GM12878 (cell line): ENCODE data around the gene PHOX2A. TPM values are rescaled to one million over a fixed set of nuclear protein-coding genes. Genes with fewer than 3 reads are reported as not detected.

Source experiments
- ATAC-seq: fragments of 200-7000 bp; cut with Tn5 transposase; 3 replicates; pipeline ENCODE4 v1.9.1; 2020; ENCODE audit warnings: mild to moderate bottlenecking, moderate library complexity
- BruUV-seq: library from RNA; stranded (reverse); fragments of 400-500 nt; replicated peaks from 2 replicates; lab custom pipeline; 2021; lab: Mats Ljungman, UMichigan
- CTCF ChIA-PET: fragments of 300-600 bp; sonication (Branson Sonifier 250); formaldehyde crosslinking; extraction: SDS; loops from one replicate; lab custom pipeline; 2021; ENCODE audit warnings: inconsistent platforms; lab: Yijun Ruan, JAX
- POLR2A ChIA-PET: fragments of 350-600 bp; formaldehyde crosslinking; extraction: SDS; loops from one replicate; lab custom pipeline; 2021; ENCODE audit warnings: inconsistent platforms; lab: Charles Lee
- RAD21 ChIA-PET: fragments of 300-600 bp; sonication (Branson Sonifier 250); formaldehyde crosslinking; loops from one replicate; lab custom pipeline; 2023; ENCODE audit warnings: antibody characterized with exemption; ENCODE audit not compliant: unreplicated experiment; lab: Charles Lee
- SMC1A ChIA-PET: fragments of 300-600 bp; sonication (Branson Sonifier 250); formaldehyde crosslinking; loops from one replicate; lab custom pipeline; 2023; ENCODE audit not compliant: unreplicated experiment, uncharacterized antibody; lab: Charles Lee
- DNase-seq: peaks from one replicate; pipeline ENCODE4 v3.0.0-alpha.2; 2011; ENCODE audit warnings: low read depth, low spot score
- FAIRE-seq: peaks from 3 replicates; lab custom pipeline; 2011; peaks lifted over from hg19 to GRCh38; lab: Jason Lieb, UNC
- H2AFZ ChIP-seq: 2 replicates; pipeline ENCODE4 v1.6.0; 2011; ENCODE audit warnings: low read depth, low read length, control low read depth; ENCODE audit not compliant: control insufficient read depth
- H3K27ac ChIP-seq: 2 replicates; pipeline ENCODE4 v1.5.1; 2011; ENCODE audit warnings: control low read depth; ENCODE audit not compliant: control insufficient read depth, insufficient read depth
- H3K27me3 ChIP-seq, 2 experiments: replicated peaks in 1 of 2; 2 replicates each; pipeline versions ENCODE4 v1.6.0 to v1.6.1; 2011; ENCODE audit warnings: low read length in 1 of 2; ENCODE audit not compliant: control insufficient read depth in 2 of 2, insufficient read depth in 2 of 2
- H3K36me3 ChIP-seq, 2 experiments: 2 replicates each; pipeline ENCODE4 v1.5.1; 2011; ENCODE audit warnings: low read length in 1 of 2; ENCODE audit not compliant: control insufficient read depth in 2 of 2, insufficient read depth in 2 of 2
- H3K4me1 ChIP-seq: 2 replicates; pipeline ENCODE4 v1.6.1; 2011; ENCODE audit warnings: mild to moderate bottlenecking, low read length, moderate library complexity, mixed read lengths; ENCODE audit not compliant: control insufficient read depth, insufficient read depth
- H3K4me2 ChIP-seq: 2 replicates; pipeline ENCODE4 v1.6.0; 2011; ENCODE audit warnings: control low read depth; ENCODE audit not compliant: control insufficient read depth, insufficient read depth
- H3K4me3 ChIP-seq: fragments of 200-600 bp; sonication (generic); 2 replicates; pipeline ENCODE4 v1.5.1; 2016
- H3K79me2 ChIP-seq: 2 replicates; pipeline ENCODE4 v1.6.0; 2011; ENCODE audit warnings: low read length; ENCODE audit not compliant: control insufficient read depth, insufficient read depth
- H3K9ac ChIP-seq: 2 replicates; pipeline ENCODE4 v1.8.0; 2011; ENCODE audit warnings: low read length, control low read depth, mixed read lengths; ENCODE audit not compliant: control insufficient read depth, insufficient read depth
- H3K9me3 ChIP-seq: replicated peaks from 3 replicates; pipeline ENCODE4 v1.5.1; 2011; ENCODE audit warnings: mild to moderate bottlenecking, low read length; ENCODE audit not compliant: control insufficient read depth, insufficient read depth
- H4K20me1 ChIP-seq: 2 replicates; pipeline ENCODE4 v1.6.0; 2011; ENCODE audit not compliant: control insufficient read depth, insufficient read depth
- ASH2L ChIP-seq: fragments of 300-600, 200-600 bp; sonication (generic); IDR thresholded peaks from 2 replicates; pipeline ENCODE4 v1.6.1; 2017; ENCODE audit warnings: low read depth, mild to moderate bottlenecking, borderline replicate concordance
- CUX1 ChIP-seq: IDR thresholded peaks from 2 replicates; pipeline ENCODE4 v1.6.1; 2012; ENCODE audit warnings: improper control_type of control experiment, low read depth, low read length; ENCODE audit not compliant: insufficient replicate concordance
- EGR1 ChIP-seq, 2 experiments: IDR thresholded peaks; 1 replicate in 1 of 2; 2 replicates in 1 of 2; pipeline ENCODE4 v1.6.1; 2011 to 2012; ENCODE audit warnings: low read depth in 2 of 2, low read length in 2 of 2, borderline replicate concordance in 1 of 2, mild to moderate bottlenecking in 1 of 2, moderate library complexity in 1 of 2
- NBN ChIP-seq: fragments of 450-650 bp; IDR thresholded peaks from 2 replicates; pipeline ENCODE4 v1.6.1; 2016
- NR2C1 ChIP-seq: fragments of 450-650 bp; IDR thresholded peaks from 2 replicates; pipeline ENCODE4 v1.6.1; 2017; ENCODE audit warnings: antibody characterized with exemption, mild to moderate bottlenecking, moderate library complexity
- PAX8 ChIP-seq: fragments of 450-650 bp; IDR thresholded peaks from 2 replicates; pipeline ENCODE4 v1.6.1; 2017; ENCODE audit warnings: mild to moderate bottlenecking, moderate library complexity
- POLR2AphosphoS2 ChIP-seq: IDR thresholded peaks from 2 replicates; pipeline ENCODE4 v1.6.1; 2011; ENCODE audit warnings: low read depth, mild to moderate bottlenecking, low read length, improper control_type of control experiment, moderate library complexity
- STAT3 ChIP-seq: IDR thresholded peaks from 2 replicates; pipeline ENCODE4 v1.6.1; 2011; ENCODE audit warnings: low read depth, low read length, improper control_type of control experiment
- TCF7 ChIP-seq: IDR thresholded peaks from 2 replicates; pipeline ENCODE4 v1.6.1; 2014; ENCODE audit warnings: antibody characterized with exemption, borderline replicate concordance
- WGBS: methylation state at CpG from one replicate; pipeline ENCODE4 v1.1.6; 2016; ENCODE audit warnings: low lambda C conversion rate; ENCODE audit not compliant: insufficient replicate concordance, insufficient coverage; ENCODE audit errors: missing lambda C conversion rate; 5-methylcytosine and 5-hydroxymethylcytosine counted together
- in situ Hi-C: fragments of 300-500 bp; cut with MboI; formaldehyde crosslinking; loops from 9 replicates; pipeline ENCODE4 v1.14.3; 2018; ENCODE audit warnings: mixed read lengths
- intact Hi-C: fragments of 100-400 bp; cut with micrococcal nuclease; formaldehyde crosslinking; loops from one replicate; pipeline ENCODE4 v1.14.2; 2022; ENCODE audit not compliant: unreplicated experiment
- polyA plus RNA-seq, 11 experiments: library from polyadenylated mRNA; depleted of rRNA in 4 of 11; unstranded in 6 of 11; stranded (reverse) in 5 of 11; fragments of >200 nt; fragmentation: Nextera tagmentation in 4 of 11; fragmentation: Illumina TruSeq in 1 of 11; extraction: Ambion mirVana in 4 of 11; extraction: Trizol in 1 of 11; gene quantifications; 1 replicate in 1 of 11; 2 replicates in 10 of 11; pipeline versions ENCODE4 v1.2.1 to v1.2.3, GENCODE V29; 2011 to 2016; ENCODE audit warnings: inconsistent platforms in 2 of 11, missing spikeins in 2 of 11, low read depth in 1 of 11
- total RNA-seq, 4 experiments: library from RNA; depleted of rRNA in 3 of 4; stranded (reverse); fragments of >200 nt in 3 of 4; fragmentation: Illumina TruSeq in 1 of 4; extraction: Trizol in 1 of 4; gene quantifications; 2 replicates each; pipeline versions ENCODE4 v1.2.1 to v1.2.3, GENCODE V29; 2013 to 2021

Gene PHOX2A
- total and polyA plus RNA-seq, 10 of the 15 experiments (the other 5 are each of a cell fraction or from before 2014, with no cell fraction given) = not detected

GRCh38 chr11:72218251-72218745 lies 25.7 kb downstream of the PHOX2A start:
- Histone ChIP-seq H3K79me2 (no peaks in the 10 kb centered on the region; the same call in 1 of the 2 replicates), H3K4me2 (no peak overlapping the region), H3K4me1 (peaks cover 15% of the 10 kb centered on the region), H3K4me3 (no peak overlapping the region), H3K27ac (no peak overlapping the region), H3K9me3 (no peaks in the 10 kb centered on the region), H2AFZ (no peak overlapping the region), H3K27me3 (no peaks in the 10 kb centered on the region), H4K20me1 (no peaks in the 10 kb centered on the region), H3K9ac (no peak overlapping the region), H3K36me3 (no peaks in the 10 kb centered on the region)
- SMC1A ChIA-PET = no interaction called here
- CTCF ChIA-PET = interaction anchor here (1.5 kb wide), 1 partner anchor 196 kb away, joined by 3 read pairs; no protein-coding TSS in a partner anchor
- no peak for DNase-seq
- FAIRE-seq = no peak
- no TSS peak for BruUV-seq
- no peak for ATAC-seq
- in situ Hi-C loops = no loop called here
- RAD21 ChIA-PET = no interaction called here
- POLR2A ChIA-PET = no interaction called here
- intact Hi-C loops = no loop called here
- WGBS = 68% methylated on average over 5 of the region's 5 CpGs
- TF ChIP-seq EGR1 (IDR thresholded peaks at IDR 0.05; ENCODE audit: borderline replicate concordance in 1 of 2, low read depth in 2 of 2, low read length in 2 of 2) = no peak
- no peak for TF ChIP-seq PAX8
- no peak for TF ChIP-seq NBN
- TF ChIP-seq POLR2AphosphoS2 = no peak
- TF ChIP-seq ASH2L = no peak
- no peak for TF ChIP-seq STAT3
- no peak for TF ChIP-seq NR2C1
- no peak for TF ChIP-seq TCF7
- TF ChIP-seq CUX1 = no peak
